ENCODE results near the gene FAM117A.

DNA sequence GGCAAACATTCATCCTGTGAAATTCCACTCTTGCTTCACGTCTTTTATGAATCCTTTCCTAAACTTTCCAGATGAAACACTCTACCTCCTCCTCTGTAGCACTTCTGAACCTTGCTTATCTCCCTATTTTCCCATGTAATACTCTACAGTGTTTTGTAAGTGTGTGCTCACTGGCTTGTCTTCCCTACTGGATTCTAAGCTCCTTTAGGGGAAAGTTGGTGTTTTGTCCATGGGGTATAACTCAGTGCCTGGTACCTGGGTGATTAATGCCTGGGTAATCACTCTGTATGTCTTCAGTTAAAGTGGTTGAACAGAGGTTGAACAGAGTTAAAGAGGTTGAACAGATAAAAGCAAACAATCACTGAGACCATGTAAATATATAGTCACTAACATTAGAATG is 20.7 kb upstream of the FAM117A start:
- TF ChIP-seq, protein P1, sequence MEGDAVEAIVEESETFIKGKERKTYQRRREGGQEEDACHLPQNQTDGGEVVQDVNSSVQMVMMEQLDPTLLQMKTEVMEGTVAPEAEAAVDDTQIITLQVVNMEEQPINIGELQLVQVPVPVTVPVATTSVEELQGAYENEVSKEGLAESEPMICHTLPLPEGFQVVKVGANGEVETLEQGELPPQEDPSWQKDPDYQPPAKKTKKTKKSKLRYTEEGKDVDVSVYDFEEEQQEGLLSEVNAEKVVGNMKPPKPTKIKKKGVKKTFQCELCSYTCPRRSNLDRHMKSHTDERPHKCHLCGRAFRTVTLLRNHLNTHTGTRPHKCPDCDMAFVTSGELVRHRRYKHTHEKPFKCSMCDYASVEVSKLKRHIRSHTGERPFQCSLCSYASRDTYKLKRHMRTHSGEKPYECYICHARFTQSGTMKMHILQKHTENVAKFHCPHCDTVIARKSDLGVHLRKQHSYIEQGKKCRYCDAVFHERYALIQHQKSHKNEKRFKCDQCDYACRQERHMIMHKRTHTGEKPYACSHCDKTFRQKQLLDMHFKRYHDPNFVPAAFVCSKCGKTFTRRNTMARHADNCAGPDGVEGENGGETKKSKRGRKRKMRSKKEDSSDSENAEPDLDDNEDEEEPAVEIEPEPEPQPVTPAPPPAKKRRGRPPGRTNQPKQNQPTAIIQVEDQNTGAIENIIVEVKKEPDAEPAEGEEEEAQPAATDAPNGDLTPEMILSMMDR (IDR thresholded peaks at IDR 0.05; ENCODE audit: low read depth, low read length), result no peak
- TF ChIP-seq MAX (IDR thresholded peaks at IDR 0.05; ENCODE audit: low read depth, low read length) (no peak), POLR2A (IDR thresholded peaks at IDR 0.05; ENCODE audit: extremely low read depth, insufficient read length) (no peak), MYC (IDR thresholded peaks at IDR 0.05; ENCODE audit: low read depth, low read length) (no peak)
